GM18511 (cell line): ENCODE data around the gene SSU72.
"Not testable (repeated sequence)": the region's sequence is repeated elsewhere in the genome, so short reads cannot be mapped to it uniquely, and the experiment has no call there.

Source experiments
- ATAC-seq: cut with Tn5 transposase; IDR thresholded peaks from one replicate; pipeline ENCODE4 v1.9.1; 2021; ENCODE audit warnings: mild to moderate bottlenecking, moderate library complexity; ENCODE audit not compliant: unreplicated experiment

SSU72 gene

DNA sequence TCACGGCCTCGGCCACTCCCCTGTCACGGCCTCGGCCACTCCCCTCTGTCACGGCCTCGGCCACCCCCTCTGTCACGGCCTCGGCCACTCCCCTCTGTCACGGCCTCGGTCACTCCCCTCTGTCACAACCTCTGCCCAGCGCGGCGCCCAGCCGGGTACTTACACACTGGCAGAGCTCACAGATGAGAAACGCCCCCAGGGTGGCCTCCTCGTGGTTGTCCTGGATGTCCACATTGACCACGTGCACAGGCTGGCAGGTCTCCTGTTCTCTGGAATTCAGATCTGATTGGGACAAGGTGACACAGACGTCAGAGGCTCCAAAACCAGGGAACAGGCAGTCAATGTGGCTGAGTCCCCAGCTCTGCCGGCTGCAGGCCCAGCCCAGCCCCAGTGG lies 31.0 kb downstream of the SSU72 start:
- no peak for ATAC-seq

DNA sequence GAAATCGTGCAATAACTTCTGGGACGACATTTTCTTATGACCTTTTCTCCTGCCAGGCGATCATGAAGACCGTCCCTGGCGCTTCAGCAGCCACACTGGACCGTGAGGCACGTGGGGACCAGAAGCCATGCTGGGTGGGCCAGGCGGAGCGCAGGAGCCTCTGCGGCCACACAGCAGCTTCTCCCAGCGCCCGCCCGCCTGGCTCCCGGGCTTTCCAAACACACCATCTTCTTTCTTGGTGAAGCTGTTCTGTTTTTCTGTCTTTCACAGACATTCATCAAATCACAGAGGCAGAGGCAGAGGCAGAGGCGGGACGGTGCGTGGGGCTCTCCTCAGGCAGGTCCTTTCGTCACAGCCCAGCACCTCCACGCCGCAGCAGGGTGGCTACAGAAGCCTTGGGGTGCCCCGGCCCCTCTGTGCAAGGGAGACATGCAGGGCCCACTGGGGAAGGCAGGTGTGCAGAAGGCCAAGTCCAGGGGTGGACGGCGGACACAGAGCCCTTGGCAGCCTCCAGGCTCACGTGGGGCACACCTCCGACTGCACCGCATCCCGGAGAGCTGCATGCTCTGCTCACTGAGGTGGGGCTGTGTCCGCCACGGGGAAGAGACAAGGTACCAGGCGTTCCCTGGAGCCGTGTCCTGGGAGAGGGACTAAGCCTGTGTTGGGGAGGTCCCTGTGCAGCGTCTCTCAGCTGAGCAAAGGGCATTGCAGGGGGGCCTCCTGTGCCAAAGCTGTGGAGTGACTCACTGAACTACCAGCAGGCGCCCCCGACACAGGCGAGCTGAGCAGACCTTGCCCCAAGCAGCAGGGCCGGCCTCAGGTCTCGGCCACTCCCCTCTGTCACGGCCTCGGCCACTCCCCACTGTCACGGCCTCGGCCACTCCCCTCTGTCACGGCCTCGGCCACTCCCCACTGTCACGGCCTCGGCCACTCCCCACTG lies 31.6 kb downstream of the SSU72 start:
- no peak for ATAC-seq

DNA sequence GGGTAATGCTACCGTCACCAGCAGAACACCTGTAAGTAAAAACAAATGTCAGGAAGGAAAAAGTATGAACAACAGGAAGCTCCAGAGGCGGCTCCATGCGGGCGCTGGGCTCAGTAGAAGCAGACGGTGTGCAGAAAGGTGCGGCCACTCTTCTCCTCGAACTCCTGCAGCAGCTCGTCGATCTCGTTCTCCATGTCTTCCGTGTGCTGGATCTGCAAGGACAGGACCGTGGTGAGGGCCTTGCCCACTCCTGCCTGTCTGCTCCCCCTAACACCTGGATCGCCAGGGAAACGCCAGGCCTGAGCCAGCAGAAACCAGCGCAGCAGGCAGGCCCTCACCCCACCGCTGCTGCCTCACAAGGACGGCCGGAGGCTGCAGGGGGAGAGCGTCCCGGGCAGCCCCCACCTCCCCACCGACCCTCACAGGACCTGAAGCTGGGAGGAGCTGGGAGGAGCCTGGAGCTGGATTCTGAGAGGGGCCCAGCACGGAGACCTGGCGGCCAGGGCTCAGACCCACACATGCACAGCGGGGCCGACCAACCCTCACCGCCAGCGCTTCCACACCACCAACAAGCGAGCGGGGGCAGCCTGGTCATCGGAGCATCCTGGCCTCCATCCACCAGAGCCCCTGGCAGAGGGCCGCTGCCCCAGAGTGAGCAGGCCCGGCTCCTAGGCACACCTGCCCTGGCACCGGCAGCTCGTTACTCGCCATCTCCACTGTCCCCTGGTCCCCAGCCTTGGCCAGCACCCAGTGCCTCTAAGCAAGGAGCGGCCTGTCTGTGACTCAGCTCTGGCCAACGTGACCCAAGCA lies 32.5 kb downstream of the SSU72 start:
- ATAC-seq = no peak

DNA sequence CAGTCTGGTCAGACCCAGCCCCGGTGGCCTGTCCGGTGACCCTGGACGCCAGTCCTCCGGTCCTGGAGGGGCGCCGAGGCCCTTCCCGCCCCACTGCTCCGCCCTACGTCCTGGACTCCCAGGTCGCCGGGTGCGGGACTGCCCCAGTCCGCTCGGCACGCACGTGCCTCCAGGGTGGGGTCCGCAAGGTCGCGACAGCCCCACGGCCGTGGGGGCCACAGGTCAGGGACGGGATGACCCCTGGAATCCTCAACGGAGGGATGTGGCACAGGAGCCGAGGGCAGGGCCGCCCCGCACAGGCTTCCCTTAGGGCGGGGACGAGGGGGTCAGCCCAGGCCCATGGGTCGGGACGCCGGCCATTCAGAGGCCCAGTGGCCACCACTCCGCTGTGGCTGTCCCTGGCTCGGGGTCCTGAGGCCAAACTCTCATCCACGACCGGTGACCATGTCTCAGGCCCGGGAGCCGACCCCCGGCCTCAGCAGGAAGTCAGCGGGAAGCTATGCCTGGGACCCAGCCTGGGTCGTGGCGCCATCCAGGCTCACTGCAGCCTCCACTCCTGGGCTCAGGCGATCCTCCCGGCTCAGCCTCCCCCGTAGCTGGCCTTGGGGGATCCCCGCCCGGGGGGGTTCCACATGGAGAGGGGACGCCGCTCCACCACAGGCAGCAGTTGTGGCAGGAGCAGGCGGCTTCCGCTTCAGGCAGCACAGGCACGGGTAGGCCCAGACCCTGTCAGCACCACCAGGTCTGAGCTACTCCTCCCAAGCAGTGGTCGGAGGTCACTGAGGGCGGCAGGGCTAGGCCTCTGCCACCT lies 33.6 kb downstream of the SSU72 start:
- ATAC-seq = no peak

DNA sequence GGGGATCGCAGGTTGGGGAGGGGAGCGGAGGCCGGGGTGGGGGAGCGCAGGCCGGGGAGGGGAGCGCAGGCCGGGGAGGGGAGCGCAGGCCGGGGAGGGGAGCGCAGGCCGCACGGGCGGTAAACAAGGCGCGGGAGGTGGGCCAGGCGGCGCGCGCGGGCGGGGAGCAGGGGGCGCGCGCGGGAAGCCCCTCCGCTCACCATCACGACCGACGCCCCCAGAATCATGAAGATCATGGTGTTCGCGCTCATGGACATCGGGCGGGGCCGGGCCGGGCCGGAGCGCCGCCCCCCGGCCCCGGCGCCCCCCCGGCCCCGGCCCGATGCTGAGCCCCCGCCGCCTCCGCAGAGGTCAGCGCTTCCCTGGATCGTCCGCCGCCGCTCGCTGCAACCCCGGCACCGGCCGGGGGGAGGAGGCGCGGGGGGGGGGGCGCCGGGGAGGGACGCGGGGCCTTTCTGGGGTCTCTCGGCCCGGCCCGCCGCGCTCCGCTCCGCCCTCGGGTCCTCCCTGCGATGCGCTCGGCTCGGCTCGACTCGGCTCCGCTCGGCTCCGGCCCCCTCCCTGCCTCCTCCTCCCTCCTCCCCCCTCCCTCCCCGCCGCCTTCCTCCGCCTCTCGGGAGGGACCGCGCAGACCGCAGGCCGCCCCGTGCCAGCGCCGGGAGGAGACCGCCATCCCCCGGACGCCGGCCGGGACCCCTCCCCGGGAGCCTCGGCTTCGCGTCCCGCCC lies 34.4 kb downstream of the SSU72 start, which contains the start of gene TMEM240:
Gene TMEM240 (minus strand): TSS at position 535 of the 728 bp plus-strand sequence. CDS start 278 bp downstream, at position 257.
- ATAC-seq = no peak

DNA sequence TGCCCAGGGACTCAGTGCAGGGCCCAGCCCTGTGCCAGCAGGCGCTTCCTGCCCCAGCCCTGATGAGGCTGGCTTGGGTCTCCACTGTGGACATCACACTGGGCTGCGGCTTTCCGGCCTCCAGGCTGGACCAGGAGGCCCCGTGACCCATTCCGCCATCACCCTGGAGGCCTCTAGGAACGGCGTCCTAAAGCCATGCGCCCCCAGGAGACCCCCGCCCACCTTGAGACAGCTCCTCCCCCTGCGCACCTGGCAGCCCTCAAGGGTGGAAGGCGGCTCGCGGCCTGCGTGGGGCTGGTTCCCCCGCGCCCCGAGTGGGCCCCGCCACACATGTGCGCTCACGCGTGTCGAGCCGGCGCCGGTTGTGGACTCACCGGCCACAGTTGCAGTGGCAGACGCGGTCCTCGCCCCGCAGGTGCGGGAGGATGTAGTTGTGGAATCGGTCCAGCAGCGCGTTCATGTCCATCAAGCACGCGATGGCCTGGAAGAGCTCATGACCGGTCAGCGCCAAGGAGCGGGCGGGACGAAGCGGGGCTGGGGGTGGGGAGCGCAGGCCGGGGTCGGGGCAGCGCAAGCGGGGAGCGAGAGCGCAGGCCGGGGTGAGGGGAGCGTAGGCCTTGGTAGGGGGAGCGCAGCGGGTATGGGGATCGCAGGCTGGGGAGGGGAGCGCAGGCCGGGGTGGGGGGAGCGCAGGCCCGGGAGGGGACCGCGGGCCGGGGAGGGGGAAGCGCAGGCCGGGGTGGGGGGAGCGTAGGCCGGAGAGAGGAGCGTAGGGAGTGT lies 35.2 kb downstream of the SSU72 start:
- no peak for ATAC-seq

DNA sequence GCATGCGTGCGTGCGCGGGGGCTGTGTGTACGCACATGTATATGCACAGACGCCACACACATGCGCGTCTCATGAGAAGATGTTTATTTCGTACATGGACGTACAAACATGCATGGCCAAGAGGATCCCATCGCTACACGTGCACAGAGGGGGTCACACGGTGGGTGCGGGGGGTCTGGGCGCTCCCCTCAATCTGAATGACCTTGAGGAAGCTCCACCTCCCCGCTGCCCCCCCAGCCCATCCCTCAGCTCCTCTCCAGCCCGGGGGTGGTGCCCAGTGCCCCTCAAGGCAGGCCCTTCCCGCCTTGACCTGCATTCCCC lies 35.7 kb downstream of the SSU72 start:
- no peak for ATAC-seq

DNA sequence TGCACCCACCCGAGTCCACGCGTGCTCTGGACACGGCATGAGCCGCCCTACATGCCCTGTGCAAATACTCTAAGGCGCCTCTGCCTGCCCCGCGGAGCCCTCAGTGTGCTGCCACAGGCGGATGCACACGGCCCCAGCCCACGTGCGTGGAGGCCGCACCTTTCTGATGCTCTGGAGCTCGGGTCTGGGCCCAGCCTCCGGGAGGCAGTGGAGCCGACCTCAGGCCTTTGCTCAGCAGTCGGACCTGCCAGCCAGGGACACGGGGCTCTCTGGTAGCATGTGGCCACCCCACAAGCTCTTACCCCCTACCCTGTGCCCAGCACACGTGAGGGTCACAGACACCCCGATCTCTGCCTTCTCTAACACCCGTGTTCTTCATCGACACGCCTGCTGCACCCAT lies 36.3 kb downstream of the SSU72 start:
- no peak for ATAC-seq

DNA sequence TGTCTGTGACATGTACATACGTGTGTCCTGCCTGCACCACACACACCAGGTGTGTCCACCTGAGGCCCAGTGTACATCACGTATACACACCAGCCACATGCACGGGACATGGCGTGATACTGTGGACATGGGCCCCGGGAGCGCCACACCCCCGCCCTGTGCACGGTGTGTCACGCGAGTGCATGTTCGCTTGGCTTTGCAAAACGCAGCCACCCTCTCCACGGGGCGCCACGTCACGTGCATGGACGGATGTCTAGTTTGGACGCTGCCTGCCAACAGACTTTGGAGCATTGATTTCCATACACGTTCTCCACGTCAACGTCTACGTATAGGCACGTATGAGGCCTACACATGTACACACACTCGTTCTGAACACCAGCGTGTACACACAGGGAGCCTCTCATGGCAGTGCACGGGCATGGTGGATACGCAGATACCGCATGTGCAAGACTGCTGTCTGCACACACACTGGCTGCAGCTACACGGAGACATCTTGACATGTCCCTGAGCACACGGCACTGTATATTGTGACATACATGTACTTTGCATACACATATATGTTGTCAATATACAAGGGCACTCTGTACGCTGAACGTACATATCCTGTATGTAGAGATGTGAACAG lies 36.9 kb downstream of the SSU72 start:
- no peak for ATAC-seq

DNA sequence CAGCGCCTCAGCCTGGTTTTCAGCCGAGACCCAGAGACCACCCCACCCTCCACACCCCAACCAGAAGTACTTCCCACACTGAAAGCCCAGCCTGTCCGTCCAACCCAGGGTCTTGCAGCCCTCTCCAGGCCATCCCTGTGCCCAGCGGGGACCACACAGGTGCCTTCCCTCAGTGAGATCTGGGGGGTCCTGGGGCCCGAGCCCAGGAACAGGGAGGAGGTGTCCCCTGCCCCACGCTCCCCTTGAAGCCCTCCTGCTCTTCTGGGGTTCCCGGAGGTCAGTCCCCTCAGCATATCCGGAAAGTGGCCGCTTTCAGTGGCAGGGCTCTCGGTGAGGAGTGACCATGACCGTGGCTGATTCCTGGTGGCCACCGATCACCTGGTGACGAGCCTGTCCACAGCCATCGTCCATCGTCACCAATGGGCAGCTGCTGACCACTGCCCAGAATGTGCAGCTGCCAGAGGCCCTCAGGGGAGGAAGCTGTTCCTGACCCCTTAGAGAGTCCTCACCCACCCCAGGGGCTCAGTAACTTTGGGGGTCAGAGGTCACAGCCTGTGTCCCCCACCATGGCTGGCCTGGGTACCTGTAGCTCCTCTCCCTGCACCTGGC lies 37.6 kb downstream of the SSU72 start:
- no peak for ATAC-seq

DNA sequence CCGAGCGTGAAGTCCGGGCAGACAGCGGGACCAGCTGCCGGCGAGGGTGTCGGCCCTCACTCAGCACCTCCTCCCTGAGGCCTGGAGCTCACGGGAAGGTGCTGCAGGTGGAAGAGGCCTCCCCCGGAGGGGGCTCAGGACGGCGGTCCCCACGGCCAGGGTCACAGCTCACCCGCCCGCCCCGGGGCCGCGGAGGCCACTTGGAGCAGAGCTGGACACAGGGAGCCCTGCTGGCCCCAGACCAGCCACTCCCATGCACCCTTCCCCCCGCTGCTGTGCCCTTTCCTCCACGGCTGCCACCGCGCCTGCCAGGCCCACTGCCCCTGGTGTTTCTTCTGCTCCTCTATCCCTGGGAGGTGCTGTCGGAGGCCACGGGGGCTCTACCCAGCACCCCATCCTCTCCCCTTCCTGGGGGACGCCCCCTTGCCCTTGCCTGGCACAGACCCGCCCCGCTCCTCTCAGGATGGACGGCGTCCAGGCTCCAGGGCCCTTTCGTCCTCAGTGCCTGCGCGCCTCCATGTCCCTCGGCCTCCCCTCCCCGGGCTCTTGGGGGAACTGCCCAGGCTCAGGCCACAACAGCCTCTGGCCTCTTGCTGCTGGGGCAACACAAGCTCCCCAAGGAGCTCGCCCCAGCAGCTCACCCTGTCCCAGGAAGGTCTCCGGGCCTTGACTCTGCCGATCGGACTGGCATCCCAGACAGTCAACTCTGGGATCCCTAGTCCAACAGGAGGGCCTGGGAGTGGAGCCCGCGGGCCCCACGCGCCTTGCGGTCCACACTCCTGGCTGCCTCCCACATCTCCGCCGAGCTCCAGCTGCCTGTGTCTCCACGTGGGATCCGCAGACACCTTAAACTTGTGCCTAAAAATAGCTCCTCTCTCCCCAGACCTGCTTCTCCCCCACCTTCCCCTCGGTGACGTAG lies 38.4 kb downstream of the SSU72 start:
- ATAC-seq = no peak

DNA sequence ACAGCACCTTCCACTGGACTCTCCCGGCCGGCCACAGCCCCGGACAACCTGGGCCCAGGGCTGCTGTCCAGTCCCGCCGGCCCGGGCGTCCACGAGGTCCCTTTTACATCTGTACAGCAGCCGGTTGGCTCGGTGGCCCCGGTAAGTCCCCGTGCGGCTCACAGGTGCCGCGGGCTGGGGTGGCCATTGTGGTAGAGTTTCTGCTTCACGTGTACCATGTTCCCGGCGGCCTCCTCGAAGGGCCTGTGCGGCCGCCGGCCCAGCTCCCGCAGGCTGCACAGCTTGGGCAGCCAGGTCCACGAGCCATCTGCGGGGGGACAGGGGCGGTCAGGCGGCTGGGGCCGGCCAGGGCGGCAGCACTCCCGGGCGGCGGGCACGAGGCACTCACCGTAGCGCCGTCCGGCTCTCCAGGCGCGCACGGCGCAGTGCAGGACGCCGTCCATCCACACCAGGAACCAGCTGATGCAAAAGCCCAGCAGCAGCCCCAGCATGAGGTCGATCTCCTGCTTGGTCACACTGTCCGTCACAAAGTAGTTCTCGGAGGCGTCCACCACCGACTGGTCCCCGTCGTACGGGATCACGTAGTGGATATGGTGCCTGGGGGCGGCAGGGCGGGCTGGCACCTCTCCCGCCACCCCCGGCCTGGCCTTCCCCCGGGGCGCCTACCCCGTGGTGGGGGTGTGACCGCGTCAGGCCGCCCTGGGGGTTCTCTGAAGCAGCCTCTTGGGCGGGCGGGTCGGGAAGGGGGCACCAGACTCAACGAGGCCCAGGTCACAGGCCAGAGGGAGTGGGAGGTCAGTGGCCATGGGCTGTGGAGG lies 39.3 kb downstream of the SSU72 start:
- ATAC-seq = no peak

DNA sequence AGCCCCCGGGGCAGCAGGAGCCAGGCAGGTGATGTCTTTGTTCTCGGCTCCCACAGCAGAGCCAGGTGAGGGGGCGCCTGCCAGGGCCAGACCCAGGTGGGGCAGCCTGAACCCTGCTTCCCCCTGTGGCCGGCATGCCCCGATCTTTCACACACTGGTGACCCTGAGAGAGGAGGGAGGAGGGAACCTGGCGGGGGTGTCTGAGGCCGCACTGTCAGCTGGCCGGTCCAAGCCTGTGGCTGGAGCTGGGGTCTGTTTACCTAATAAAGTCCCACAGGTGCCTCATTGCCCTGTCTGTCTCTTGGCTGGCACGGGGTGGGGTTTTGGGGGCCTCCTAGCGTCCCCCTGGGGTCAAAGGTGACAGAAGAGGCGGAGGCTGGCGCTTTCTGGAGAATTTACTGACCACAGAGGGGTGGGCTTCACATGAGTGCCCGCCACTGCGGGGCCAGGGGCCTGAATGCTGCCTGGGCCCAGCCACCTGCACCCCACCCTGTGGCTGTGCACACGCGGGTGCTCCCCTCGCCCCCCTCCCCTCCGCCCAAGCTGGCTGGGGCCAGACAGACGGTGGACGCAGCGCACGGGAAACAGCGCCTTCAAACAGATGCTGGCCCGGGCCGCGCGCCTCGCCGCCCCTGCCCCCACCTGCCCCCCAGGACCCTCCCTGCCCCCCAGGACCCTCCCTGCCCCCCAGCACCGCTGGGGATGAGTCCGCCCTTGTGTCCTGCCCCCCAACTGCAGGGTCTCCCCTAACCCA lies 40.1 kb downstream of the SSU72 start:
- ATAC-seq = no peak

DNA sequence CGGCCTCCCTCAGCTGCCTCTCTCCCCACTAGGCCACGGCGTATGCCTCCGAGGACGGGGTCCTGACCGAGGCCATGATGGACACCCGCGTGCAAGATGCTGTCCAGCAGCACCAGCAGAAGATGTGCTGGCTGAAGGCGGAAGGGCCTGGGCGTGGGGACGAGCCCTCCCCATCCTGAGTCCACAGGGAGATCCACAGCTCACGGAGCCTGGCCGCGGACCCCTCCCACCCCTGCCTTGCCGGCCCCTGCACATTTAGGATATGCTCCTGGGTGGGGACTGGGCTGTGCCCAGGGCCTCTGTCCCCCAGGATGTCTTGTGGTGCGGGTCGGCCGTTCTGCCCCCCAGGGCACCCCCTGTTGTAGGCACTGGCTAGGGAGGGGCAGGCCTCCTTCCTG lies 40.8 kb downstream of the SSU72 start:
- not testable (repeated sequence) for ATAC-seq

DNA sequence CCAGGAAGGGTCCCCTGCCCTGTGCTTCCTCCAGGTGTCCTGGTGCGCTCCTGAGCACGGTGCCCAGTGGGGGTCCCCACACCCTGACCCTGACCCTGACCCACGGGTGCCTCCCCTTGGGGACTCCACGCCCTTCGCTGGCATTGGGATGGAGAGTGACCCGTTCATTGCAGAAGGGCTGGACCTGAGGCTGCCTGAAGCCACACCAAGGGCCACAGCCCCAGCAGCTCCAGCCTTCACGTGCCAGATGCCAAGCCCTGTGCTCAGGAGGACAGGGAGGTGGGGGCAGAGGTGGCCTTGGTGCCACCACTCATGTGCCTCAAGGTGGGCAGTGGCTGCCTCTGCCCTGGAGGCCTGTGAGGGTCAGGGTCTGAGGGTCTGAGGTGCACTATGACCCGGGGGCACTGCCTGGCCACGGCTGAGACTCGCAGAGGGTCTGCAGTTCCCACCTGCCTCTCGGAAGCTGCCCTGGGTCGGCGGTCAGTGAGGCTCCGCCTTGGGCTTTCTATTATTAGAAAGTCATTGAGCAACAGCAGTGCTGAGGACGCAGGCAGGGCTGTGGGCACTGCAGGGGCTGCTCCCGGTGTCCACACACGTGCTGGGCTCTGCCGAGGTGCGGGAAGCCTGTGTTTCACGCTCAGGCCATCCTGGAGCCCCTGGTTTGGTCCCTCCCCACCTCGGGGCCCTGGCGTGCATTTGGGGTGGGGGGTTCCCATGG lies 41.3 kb downstream of the SSU72 start:
- not testable (repeated sequence) for ATAC-seq

DNA sequence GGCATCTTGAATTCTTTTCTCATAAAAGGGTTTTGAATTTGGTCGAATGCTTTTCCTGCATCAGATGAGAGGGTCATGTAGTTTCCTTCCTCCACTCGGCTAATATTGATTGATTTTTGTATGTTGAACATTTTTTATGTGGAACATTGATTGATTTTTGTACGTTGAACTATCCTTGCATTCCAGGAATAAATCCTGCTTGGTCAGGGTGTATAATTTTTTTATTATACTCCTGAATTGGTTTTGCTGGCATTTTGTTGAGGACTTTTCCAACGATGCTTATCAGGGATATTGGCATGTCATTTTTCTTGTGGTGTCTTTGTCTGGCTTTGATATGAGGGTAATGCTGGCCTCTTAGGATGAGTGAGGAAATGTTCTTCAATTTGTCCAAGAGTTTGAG lies 42.7 kb downstream of the SSU72 start:
- no peak for ATAC-seq
